Kidney epithelial cell (primary cell): Measurements from ENCODE around the gene RIBC2. TPM values are rescaled to one million over a fixed set of nuclear protein-coding genes. Genes with fewer than 3 reads are reported as not detected.

Experiments
- DNase-seq: peaks from one replicate; pipeline ENCODE4 v3.0.0-alpha.2; 2010; ENCODE audit warnings: low read depth
- H3K27me3 ChIP-seq: 2 replicates; pipeline ENCODE4 v1.6.0; 2011; ENCODE audit warnings: low read length; ENCODE audit not compliant: control insufficient read depth, insufficient read depth
- H3K36me3 ChIP-seq: 2 replicates; pipeline ENCODE4 v1.5.1; 2011; ENCODE audit warnings: low read length; ENCODE audit not compliant: control insufficient read depth, insufficient read depth
- H3K4me3 ChIP-seq: 2 replicates; pipeline ENCODE4 v1.5.1; 2011; ENCODE audit warnings: low read depth, mild to moderate bottlenecking, control low read depth, low read length
- total RNA-seq: library from RNA; depleted of rRNA; stranded (reverse); fragments of >200 nt; gene quantifications from 2 replicates; pipeline ENCODE4 v1.2.3, GENCODE V29; 2015
- TF ChIP-seq, protein P1 (sequence below): IDR thresholded peaks from 2 replicates; pipeline ENCODE4 v1.5.1; 2011; ENCODE audit warnings: mild to moderate bottlenecking, moderate library complexity, low read length, control low read depth, inconsistent platforms; ENCODE audit not compliant: insufficient read depth, poor library complexity, severe bottlenecking

The RIBC2 gene
- total RNA-seq, 1 donor from 2014 or later: 0.13 TPM

- H3K36me3 ChIP-seq: no peaks in the 10 kb centered on the region
- no peak for DNase-seq
- no peaks in the 10 kb centered on the region for H3K27me3 ChIP-seq
- TF ChIP-seq, protein P1, sequence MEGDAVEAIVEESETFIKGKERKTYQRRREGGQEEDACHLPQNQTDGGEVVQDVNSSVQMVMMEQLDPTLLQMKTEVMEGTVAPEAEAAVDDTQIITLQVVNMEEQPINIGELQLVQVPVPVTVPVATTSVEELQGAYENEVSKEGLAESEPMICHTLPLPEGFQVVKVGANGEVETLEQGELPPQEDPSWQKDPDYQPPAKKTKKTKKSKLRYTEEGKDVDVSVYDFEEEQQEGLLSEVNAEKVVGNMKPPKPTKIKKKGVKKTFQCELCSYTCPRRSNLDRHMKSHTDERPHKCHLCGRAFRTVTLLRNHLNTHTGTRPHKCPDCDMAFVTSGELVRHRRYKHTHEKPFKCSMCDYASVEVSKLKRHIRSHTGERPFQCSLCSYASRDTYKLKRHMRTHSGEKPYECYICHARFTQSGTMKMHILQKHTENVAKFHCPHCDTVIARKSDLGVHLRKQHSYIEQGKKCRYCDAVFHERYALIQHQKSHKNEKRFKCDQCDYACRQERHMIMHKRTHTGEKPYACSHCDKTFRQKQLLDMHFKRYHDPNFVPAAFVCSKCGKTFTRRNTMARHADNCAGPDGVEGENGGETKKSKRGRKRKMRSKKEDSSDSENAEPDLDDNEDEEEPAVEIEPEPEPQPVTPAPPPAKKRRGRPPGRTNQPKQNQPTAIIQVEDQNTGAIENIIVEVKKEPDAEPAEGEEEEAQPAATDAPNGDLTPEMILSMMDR: no peak
- H3K4me3 ChIP-seq: no peak overlapping the region
Observed at GRCh38 chr22:45421349-45422055, 8.0 kb downstream of the RIBC2 start.

GRCh38 chr22:45422237-45422983, 8.9 kb downstream of the RIBC2 start:
- Histone ChIP-seq H3K4me3 (no peak overlapping the region), H3K36me3 (no peaks in the 10 kb centered on the region), H3K27me3 (no peaks in the 10 kb centered on the region)
- no peak for DNase-seq
- TF ChIP-seq, protein P1: no peak

DNA sequence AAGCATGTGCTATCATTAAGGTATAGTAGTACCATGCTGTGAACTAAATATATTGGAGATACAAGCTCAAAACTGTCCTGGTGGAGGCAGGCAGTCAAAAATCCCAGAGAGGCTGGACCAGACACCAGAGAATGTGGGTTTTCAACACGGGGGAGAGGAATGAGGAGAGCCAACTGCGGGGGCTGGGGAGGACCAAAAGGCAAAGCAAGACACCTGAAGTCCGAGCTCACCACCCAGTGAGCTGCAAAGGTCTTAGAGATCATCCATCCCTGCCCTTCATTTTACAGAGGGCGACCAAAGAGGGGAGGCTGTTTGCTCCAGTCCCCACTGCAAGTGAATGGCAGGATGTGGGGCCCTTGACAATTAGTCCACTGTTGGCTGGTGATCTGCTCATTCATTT, 10.0 kb downstream of the RIBC2 start:
- Histone ChIP-seq H3K36me3 (no peaks in the 10 kb centered on the region), H3K4me3 (no peak overlapping the region), H3K27me3 (no peaks in the 10 kb centered on the region)
- DNase-seq: no peak
- TF ChIP-seq, protein P1: no peak

GRCh38 chr22:45424241-45424731, 10.8 kb downstream of the RIBC2 start:
- peaks cover 1% of the 10 kb centered on the region for H3K27me3 ChIP-seq
- TF ChIP-seq, protein P1: no peak
- no peak overlapping the region for H3K4me3 ChIP-seq
- H3K36me3 ChIP-seq: no peaks in the 10 kb centered on the region
- DNase-seq: no peak

GRCh38 chr22:45425101-45425500, 11.6 kb downstream of the RIBC2 start:
- Histone ChIP-seq H3K36me3 (no peaks in the 10 kb centered on the region), H3K27me3 (peaks cover 2% of the 10 kb centered on the region), H3K4me3 (no peak overlapping the region)
- TF ChIP-seq, protein P1: no peak
- DNase-seq: no peak
